Neural progenitor cell (in vitro differentiated cells): ENCODE measurements around the gene GPRASP2. TPM values are rescaled to one million over a fixed set of nuclear protein-coding genes. Genes with fewer than 3 reads are reported as not detected.
A peak's percentile ranks its signal among the peaks of the same experiment; 100 is the strongest.
"Not testable (repeated sequence)": the region's sequence is repeated elsewhere in the genome, so short reads cannot be mapped to it uniquely, and the experiment has no call there.

ENCODE experiments used
- DNase-seq: peaks from one replicate; pipeline ENCODE4 v3.0.0-alpha.2; 2016; ENCODE audit warnings: low spot score
- H2AFZ ChIP-seq: fragments of 200-600 bp; sonication (generic); replicated peaks from 2 replicates; pipeline ENCODE4 v1.6.1; 2016; ENCODE audit warnings: antibody characterized with exemption
- H3F3A ChIP-seq: fragments of 200-600 bp; sonication (generic); 2 replicates; pipeline ENCODE4 v1.6.1; 2016; ENCODE audit warnings: antibody characterized with exemption, low read depth
- H3K27ac ChIP-seq: fragments of 200-600 bp; sonication (generic); 2 replicates; pipeline ENCODE4 v1.5.1; 2016; ENCODE audit warnings: mild to moderate bottlenecking
- H3K27me3 ChIP-seq: fragments of 200-600 bp; sonication (generic); 2 replicates; pipeline ENCODE4 v1.6.1; 2016; ENCODE audit warnings: mild to moderate bottlenecking, moderate library complexity
- H3K36me3 ChIP-seq: fragments of 200-600 bp; sonication (generic); 2 replicates; pipeline ENCODE4 v1.5.1; 2016
- H3K4me1 ChIP-seq: fragments of 200-600 bp; sonication (generic); 2 replicates; pipeline ENCODE4 v1.6.1; 2016; ENCODE audit warnings: mixed run types
- H3K4me2 ChIP-seq: fragments of 200-600 bp; sonication (generic); 2 replicates; pipeline ENCODE4 v1.6.1; 2016
- H3K4me3 ChIP-seq: fragments of 200-600 bp; sonication (generic); 2 replicates; pipeline ENCODE4 v1.5.1; 2016
- H3K79me2 ChIP-seq: fragments of 200-600 bp; sonication (generic); 2 replicates; pipeline ENCODE4 v1.6.1; 2016; ENCODE audit warnings: low read depth
- H3K9ac ChIP-seq: fragments of 200-600 bp; sonication (generic); 2 replicates; pipeline ENCODE4 v1.6.1; 2016
- H3K9me3 ChIP-seq: fragments of 200-600 bp; sonication (generic); 2 replicates; pipeline ENCODE4 v1.5.1; 2016; ENCODE audit warnings: low read depth
- H4K20me1 ChIP-seq: fragments of 200-600 bp; sonication (generic); 2 replicates; pipeline ENCODE4 v1.6.1; 2016; ENCODE audit warnings: low read depth
- H3K27ac Mint-ChIP-seq: 3 replicates; pipeline ENCODE4 v1.8.0; 2021; ENCODE audit warnings: mixed read lengths
- H3K27me3 Mint-ChIP-seq: 2 replicates; pipeline ENCODE4 v1.8.0; 2022; ENCODE audit warnings: low read depth, mild to moderate bottlenecking, inconsistent platforms, moderate library complexity, mixed read lengths; ENCODE audit not compliant: insufficient read depth
- H3K36me3 Mint-ChIP-seq: 3 replicates; pipeline ENCODE4 v1.8.0; 2021; ENCODE audit warnings: mixed read lengths
- H3K4me1 Mint-ChIP-seq: 3 replicates; pipeline ENCODE4 v1.8.0; 2021; ENCODE audit warnings: mixed read lengths
- H3K4me3 Mint-ChIP-seq: 3 replicates; pipeline ENCODE4 v1.8.0; 2021; ENCODE audit warnings: mild to moderate bottlenecking, moderate library complexity, mixed read lengths
- H3K9me3 Mint-ChIP-seq: 3 replicates; pipeline ENCODE4 v1.8.0; 2020; ENCODE audit warnings: mixed read lengths
- CTCF ChIP-seq: fragments of 200-600 bp; sonication (generic); IDR thresholded peaks from 2 replicates; pipeline ENCODE4 v1.5.1; 2017; ENCODE audit warnings: antibody characterized with exemption, mild to moderate bottlenecking
- EZH2 ChIP-seq: fragments of 200-600 bp; sonication (generic); IDR thresholded peaks from 2 replicates; pipeline ENCODE4 v1.6.1; 2017; ENCODE audit warnings: antibody characterized with exemption, mild to moderate bottlenecking, moderate library complexity
- EZH2phosphoT487 ChIP-seq: fragments of 200-600 bp; sonication (generic); IDR thresholded peaks from 2 replicates; pipeline ENCODE4 v1.6.1; 2017; ENCODE audit warnings: antibody characterized with exemption
- total RNA-seq: library from RNA; depleted of rRNA; stranded (reverse); fragments of >200 nt; gene quantifications from 2 replicates; pipeline ENCODE4 v1.2.3, GENCODE V29; 2015; ENCODE audit warnings: low replicate concordance

GPRASP2 gene
- total RNA-seq: 39.0 and 44.0 TPM in 2 replicates

GRCh38 chrX:102712216-102712966 lies at the start of gene GPRASP2:
Gene GPRASP2 (plus strand): TSS chrX:102712448. CDS start chrX:102714870, 2,422 bp downstream.
- Mint-ChIP-seq H3K4me1 (peaks cover 4% of the 10 kb centered on the region), H3K36me3 (peaks cover 9% of the 10 kb centered on the region), H3K27ac (peak within 1 kb of the TSS; percentile 63), H3K27me3 (peaks cover 10% of the 10 kb centered on the region), H3K9me3 (peaks cover 13% of the 10 kb centered on the region), H3K4me3 (peak within 1 kb of the TSS; percentile 94)
- Histone ChIP-seq H3K4me2 (peak within 1 kb of the TSS; percentile 81), H3K4me1 (no peaks in the 10 kb centered on the region), H2AFZ (no peak within 1 kb of the TSS), H3K27me3 (peaks cover 3% of the 10 kb centered on the region), H3K9me3 (no peaks in the 10 kb centered on the region), H4K20me1 (no peaks in the 10 kb centered on the region), H3F3A (no peaks in the 10 kb centered on the region), H3K36me3 (peaks cover 5% of the 10 kb centered on the region), H3K4me3 (peak within 1 kb of the TSS; percentile 69), H3K27ac (no peak within 1 kb of the TSS), H3K79me2 (no peaks in the 10 kb centered on the region), H3K9ac (peak within 1 kb of the TSS; percentile 46)
- TF ChIP-seq EZH2phosphoT487 (no peak), EZH2 (no peak), CTCF (no peak)
- DNase-seq: peak; percentile 66

GRCh38 chrX:102663820-102664219 lies 48.4 kb upstream of the GPRASP2 start:
- not testable (repeated sequence) for H3K4me2 ChIP-seq, H3K27ac Mint-ChIP-seq, H3K36me3 Mint-ChIP-seq, H3K36me3 ChIP-seq, H3K4me3 ChIP-seq, H4K20me1 ChIP-seq, H3K27me3 ChIP-seq, H2AFZ ChIP-seq, H3K4me1 Mint-ChIP-seq, H3K9ac ChIP-seq, H3K4me1 ChIP-seq, H3K9me3 ChIP-seq, H3K27ac ChIP-seq, H3K27me3 Mint-ChIP-seq, H3K4me3 Mint-ChIP-seq, H3K79me2 ChIP-seq, H3F3A ChIP-seq, DNase-seq
- peaks cover 37% of the 10 kb centered on the region for H3K9me3 Mint-ChIP-seq

- H3K36me3 Mint-ChIP-seq: not testable (repeated sequence)
Measured at GRCh38 chrX:102667034-102667433, 45.2 kb upstream of the GPRASP2 start.

GRCh38 chrX:102669526-102669925 lies 42.7 kb upstream of the GPRASP2 start:
- H3K4me1 Mint-ChIP-seq: no peaks in the 10 kb centered on the region
- H2AFZ ChIP-seq: no peak overlapping the region

More at GRCh38 chrX:102667034-102667433, 45.2 kb upstream of the GPRASP2 start:
- H2AFZ ChIP-seq, DNase-seq, H3K4me3 ChIP-seq, H3K4me1 ChIP-seq, H3K27me3 Mint-ChIP-seq, H3K9ac ChIP-seq, H3K4me3 Mint-ChIP-seq, H3K27me3 ChIP-seq, H3K4me1 Mint-ChIP-seq, H3K4me2 ChIP-seq, H3K27ac ChIP-seq, H3K27ac Mint-ChIP-seq, H3K9me3 ChIP-seq, H3F3A ChIP-seq, H3K36me3 ChIP-seq, H4K20me1 ChIP-seq, H3K79me2 ChIP-seq: not testable (repeated sequence)
- peaks cover 41% of the 10 kb centered on the region for H3K9me3 Mint-ChIP-seq

More at GRCh38 chrX:102669526-102669925, 42.7 kb upstream of the GPRASP2 start:
- H3K27ac ChIP-seq: no peak overlapping the region
- peaks cover under 1% of the 10 kb centered on the region for H3K9me3 ChIP-seq
- no peaks in the 10 kb centered on the region for H3K27me3 ChIP-seq
- H3K9ac ChIP-seq: no peak overlapping the region
- H3K4me3 Mint-ChIP-seq: no peak overlapping the region
- no peaks in the 10 kb centered on the region for H3K36me3 ChIP-seq
- DNase-seq: no peak
- no peaks in the 10 kb centered on the region for H4K20me1 ChIP-seq
- no peaks in the 10 kb centered on the region for H3F3A ChIP-seq
- peaks cover 2% of the 10 kb centered on the region for H3K36me3 Mint-ChIP-seq
- no peak for TF ChIP-seq EZH2
- no peaks in the 10 kb centered on the region for H3K4me1 ChIP-seq
- H3K9me3 Mint-ChIP-seq: peaks cover 37% of the 10 kb centered on the region
- H3K4me3 ChIP-seq: no peak overlapping the region
- H3K79me2 ChIP-seq: no peaks in the 10 kb centered on the region
- H3K4me2 ChIP-seq: no peak overlapping the region
- no peak overlapping the region for H3K27ac Mint-ChIP-seq
- H3K27me3 Mint-ChIP-seq: peaks cover 2% of the 10 kb centered on the region
